ENCODE results near the gene PUS1. TPM values are rescaled to one million over a fixed set of nuclear protein-coding genes. Genes with fewer than 3 reads are reported as not detected.

Gene PUS1
- polyA plus RNA-seq, 1 experiment = 11.4 TPM

- Histone ChIP-seq H3K27me3 (ENCODE audit: control insufficient read depth, insufficient read depth, low read length) (no peaks in the 10 kb centered on the region), H3K9me3 (ENCODE audit: control insufficient read depth, insufficient read depth, low read length) (no peaks in the 10 kb centered on the region; the same call in 1 of the 2 replicates), H3K27ac (ENCODE audit: low read depth, low read length) (no peak overlapping the region), H3K4me3 (ENCODE audit: low read depth, low read length) (no peak overlapping the region)
- CTCF ChIA-PET = no interaction called here
- POLR2A ChIA-PET = interaction anchor here (0.6 kb wide), 2 partner anchors 8 to 20 kb away, joined by 3 to 11 read pairs; no protein-coding TSS in a partner anchor
- no peak for DNase-seq (ENCODE audit: low read depth, low spot score)
- no peak for TF ChIP-seq CTCF (IDR thresholded peaks at IDR 0.05; ENCODE audit: low read depth, low read length)
These were observed 9.5 kb upstream of the PUS1 start for GRCh38 chr12:131919366-131920156.

GRCh38 chr12:131920157-131920508, 8.9 kb upstream of the PUS1 start:
- no peak for DNase-seq (ENCODE audit: low read depth, low spot score)
- ChIA-PET POLR2A (interaction anchor here (0.6 kb wide), 1 partner anchor 8 kb away, joined by 11 read pairs; no protein-coding TSS in a partner anchor), CTCF (no interaction called here)
- no peaks in the 10 kb centered on the region; the same call in 1 of the 2 replicates for H3K9me3 ChIP-seq (ENCODE audit: control insufficient read depth, insufficient read depth, low read length)
- H3K4me3 ChIP-seq (ENCODE audit: low read depth, low read length) = no peak overlapping the region
- no peak overlapping the region for H3K27ac ChIP-seq (ENCODE audit: low read depth, low read length)
- TF ChIP-seq CTCF (IDR thresholded peaks at IDR 0.05; ENCODE audit: low read depth, low read length) = no peak
- H3K27me3 ChIP-seq (ENCODE audit: control insufficient read depth, insufficient read depth, low read length) = no peaks in the 10 kb centered on the region

- Histone ChIP-seq H3K9me3 (ENCODE audit: control insufficient read depth, insufficient read depth, low read length) (no peaks in the 10 kb centered on the region; the same call in 1 of the 2 replicates), H3K27ac (ENCODE audit: low read depth, low read length) (no peak overlapping the region), H3K27me3 (ENCODE audit: control insufficient read depth, insufficient read depth, low read length) (no peaks in the 10 kb centered on the region), H3K4me3 (ENCODE audit: low read depth, low read length) (no peak overlapping the region)
- DNase-seq (ENCODE audit: low read depth, low spot score) = no peak
- CTCF ChIA-PET = no interaction called here
- TF ChIP-seq CTCF (IDR thresholded peaks at IDR 0.05; ENCODE audit: low read depth, low read length) = no peak
- POLR2A ChIA-PET = interaction anchor here (0.6 kb wide), 1 partner anchor 10 kb away, joined by 3 read pairs; no protein-coding TSS in a partner anchor
These were observed 7.9 kb upstream of the PUS1 start for GRCh38 chr12:131920902-131921840.

- Histone ChIP-seq H3K27ac (ENCODE audit: low read depth, low read length) (no peak overlapping the region), H3K27me3 (ENCODE audit: control insufficient read depth, insufficient read depth, low read length) (no peaks in the 10 kb centered on the region), H3K4me3 (ENCODE audit: low read depth, low read length) (no peak overlapping the region), H3K9me3 (ENCODE audit: control insufficient read depth, insufficient read depth, low read length) (peaks cover 5% of the 10 kb centered on the region; the same call in 1 of the 2 replicates)
- ChIA-PET CTCF (no interaction called here), POLR2A (interaction anchor here (0.6 kb wide), 1 partner anchor 10 kb away, joined by 3 read pairs; no protein-coding TSS in a partner anchor)
- TF ChIP-seq CTCF (IDR thresholded peaks at IDR 0.05; ENCODE audit: low read depth, low read length) = no peak
- DNase-seq (ENCODE audit: low read depth, low spot score) = no peak
These were observed 7.0 kb upstream of the PUS1 start for GRCh38 chr12:131921866-131922769.
